ENCODE data around the gene CCR7. TPM values are rescaled to one million over a fixed set of nuclear protein-coding genes. Genes with fewer than 3 reads are reported as not detected.

The CCR7 gene
- total RNA-seq, 1 experiment from 2014 or later, result 0.57 TPM

DNA sequence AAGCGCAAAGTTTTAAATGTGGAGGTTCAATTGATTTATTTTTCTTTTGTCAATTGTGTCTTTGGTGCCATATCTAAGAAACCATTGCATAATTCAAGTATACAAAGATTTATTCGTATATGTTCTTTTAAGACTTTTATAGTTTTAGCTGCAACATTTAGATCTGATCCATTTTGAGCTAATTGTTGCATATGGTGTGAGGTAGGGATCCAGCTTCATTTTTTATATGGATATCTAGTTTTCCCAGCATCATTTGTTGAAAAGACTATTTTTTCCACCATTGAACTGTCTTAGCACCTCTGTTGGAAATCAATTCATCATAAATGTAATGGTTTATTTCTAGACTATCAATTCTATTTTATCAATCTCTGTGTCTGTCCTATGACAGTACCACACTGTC lies 2.1 kb upstream of the CCR7 start:
- ATAC-seq (no peak), DNase-seq (ENCODE audit: low spot score) (no peak)
- H3K9me3 Mint-ChIP-seq, result peaks cover 21% of the 10 kb centered on the region
- no peak overlapping the region for H3K4me3 Mint-ChIP-seq
- H3K36me3 Mint-ChIP-seq, result peaks cover 9% of the 10 kb centered on the region
- TF ChIP-seq, protein P1, sequence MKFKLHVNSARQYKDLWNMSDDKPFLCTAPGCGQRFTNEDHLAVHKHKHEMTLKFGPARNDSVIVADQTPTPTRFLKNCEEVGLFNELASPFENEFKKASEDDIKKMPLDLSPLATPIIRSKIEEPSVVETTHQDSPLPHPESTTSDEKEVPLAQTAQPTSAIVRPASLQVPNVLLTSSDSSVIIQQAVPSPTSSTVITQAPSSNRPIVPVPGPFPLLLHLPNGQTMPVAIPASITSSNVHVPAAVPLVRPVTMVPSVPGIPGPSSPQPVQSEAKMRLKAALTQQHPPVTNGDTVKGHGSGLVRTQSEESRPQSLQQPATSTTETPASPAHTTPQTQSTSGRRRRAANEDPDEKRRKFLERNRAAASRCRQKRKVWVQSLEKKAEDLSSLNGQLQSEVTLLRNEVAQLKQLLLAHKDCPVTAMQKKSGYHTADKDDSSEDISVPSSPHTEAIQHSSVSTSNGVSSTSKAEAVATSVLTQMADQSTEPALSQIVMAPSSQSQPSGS (CRISPR knock-in tag; IDR thresholded peaks at IDR 0.05; ENCODE audit: borderline replicate concordance, low read depth), result no peak
- TF ChIP-seq, protein P2, sequence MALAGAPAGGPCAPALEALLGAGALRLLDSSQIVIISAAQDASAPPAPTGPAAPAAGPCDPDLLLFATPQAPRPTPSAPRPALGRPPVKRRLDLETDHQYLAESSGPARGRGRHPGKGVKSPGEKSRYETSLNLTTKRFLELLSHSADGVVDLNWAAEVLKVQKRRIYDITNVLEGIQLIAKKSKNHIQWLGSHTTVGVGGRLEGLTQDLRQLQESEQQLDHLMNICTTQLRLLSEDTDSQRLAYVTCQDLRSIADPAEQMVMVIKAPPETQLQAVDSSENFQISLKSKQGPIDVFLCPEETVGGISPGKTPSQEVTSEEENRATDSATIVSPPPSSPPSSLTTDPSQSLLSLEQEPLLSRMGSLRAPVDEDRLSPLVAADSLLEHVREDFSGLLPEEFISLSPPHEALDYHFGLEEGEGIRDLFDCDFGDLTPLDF (CRISPR knock-in tag; IDR thresholded peaks at IDR 0.05), result no peak
- TF ChIP-seq, protein P3, sequence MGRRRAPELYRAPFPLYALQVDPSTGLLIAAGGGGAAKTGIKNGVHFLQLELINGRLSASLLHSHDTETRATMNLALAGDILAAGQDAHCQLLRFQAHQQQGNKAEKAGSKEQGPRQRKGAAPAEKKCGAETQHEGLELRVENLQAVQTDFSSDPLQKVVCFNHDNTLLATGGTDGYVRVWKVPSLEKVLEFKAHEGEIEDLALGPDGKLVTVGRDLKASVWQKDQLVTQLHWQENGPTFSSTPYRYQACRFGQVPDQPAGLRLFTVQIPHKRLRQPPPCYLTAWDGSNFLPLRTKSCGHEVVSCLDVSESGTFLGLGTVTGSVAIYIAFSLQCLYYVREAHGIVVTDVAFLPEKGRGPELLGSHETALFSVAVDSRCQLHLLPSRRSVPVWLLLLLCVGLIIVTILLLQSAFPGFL (CRISPR knock-in tag; IDR thresholded peaks at IDR 0.05; ENCODE audit: borderline replicate concordance), result no peak
- TF ChIP-seq, protein P4, sequence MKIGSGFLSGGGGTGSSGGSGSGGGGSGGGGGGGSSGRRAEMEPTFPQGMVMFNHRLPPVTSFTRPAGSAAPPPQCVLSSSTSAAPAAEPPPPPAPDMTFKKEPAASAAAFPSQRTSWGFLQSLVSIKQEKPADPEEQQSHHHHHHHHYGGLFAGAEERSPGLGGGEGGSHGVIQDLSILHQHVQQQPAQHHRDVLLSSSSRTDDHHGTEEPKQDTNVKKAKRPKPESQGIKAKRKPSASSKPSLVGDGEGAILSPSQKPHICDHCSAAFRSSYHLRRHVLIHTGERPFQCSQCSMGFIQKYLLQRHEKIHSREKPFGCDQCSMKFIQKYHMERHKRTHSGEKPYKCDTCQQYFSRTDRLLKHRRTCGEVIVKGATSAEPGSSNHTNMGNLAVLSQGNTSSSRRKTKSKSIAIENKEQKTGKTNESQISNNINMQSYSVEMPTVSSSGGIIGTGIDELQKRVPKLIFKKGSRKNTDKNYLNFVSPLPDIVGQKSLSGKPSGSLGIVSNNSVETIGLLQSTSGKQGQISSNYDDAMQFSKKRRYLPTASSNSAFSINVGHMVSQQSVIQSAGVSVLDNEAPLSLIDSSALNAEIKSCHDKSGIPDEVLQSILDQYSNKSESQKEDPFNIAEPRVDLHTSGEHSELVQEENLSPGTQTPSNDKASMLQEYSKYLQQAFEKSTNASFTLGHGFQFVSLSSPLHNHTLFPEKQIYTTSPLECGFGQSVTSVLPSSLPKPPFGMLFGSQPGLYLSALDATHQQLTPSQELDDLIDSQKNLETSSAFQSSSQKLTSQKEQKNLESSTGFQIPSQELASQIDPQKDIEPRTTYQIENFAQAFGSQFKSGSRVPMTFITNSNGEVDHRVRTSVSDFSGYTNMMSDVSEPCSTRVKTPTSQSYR (CRISPR knock-in tag; IDR thresholded peaks at IDR 0.05), result no peak
- TF ChIP-seq, protein P5, sequence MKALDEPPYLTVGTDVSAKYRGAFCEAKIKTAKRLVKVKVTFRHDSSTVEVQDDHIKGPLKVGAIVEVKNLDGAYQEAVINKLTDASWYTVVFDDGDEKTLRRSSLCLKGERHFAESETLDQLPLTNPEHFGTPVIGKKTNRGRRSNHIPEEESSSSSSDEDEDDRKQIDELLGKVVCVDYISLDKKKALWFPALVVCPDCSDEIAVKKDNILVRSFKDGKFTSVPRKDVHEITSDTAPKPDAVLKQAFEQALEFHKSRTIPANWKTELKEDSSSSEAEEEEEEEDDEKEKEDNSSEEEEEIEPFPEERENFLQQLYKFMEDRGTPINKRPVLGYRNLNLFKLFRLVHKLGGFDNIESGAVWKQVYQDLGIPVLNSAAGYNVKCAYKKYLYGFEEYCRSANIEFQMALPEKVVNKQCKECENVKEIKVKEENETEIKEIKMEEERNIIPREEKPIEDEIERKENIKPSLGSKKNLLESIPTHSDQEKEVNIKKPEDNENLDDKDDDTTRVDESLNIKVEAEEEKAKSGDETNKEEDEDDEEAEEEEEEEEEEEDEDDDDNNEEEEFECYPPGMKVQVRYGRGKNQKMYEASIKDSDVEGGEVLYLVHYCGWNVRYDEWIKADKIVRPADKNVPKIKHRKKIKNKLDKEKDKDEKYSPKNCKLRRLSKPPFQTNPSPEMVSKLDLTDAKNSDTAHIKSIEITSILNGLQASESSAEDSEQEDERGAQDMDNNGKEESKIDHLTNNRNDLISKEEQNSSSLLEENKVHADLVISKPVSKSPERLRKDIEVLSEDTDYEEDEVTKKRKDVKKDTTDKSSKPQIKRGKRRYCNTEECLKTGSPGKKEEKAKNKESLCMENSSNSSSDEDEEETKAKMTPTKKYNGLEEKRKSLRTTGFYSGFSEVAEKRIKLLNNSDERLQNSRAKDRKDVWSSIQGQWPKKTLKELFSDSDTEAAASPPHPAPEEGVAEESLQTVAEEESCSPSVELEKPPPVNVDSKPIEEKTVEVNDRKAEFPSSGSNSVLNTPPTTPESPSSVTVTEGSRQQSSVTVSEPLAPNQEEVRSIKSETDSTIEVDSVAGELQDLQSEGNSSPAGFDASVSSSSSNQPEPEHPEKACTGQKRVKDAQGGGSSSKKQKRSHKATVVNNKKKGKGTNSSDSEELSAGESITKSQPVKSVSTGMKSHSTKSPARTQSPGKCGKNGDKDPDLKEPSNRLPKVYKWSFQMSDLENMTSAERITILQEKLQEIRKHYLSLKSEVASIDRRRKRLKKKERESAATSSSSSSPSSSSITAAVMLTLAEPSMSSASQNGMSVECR (CRISPR knock-in tag; IDR thresholded peaks at IDR 0.05; ENCODE audit: borderline replicate concordance), result no peak
- TF ChIP-seq ZNF396 (CRISPR knock-in tag; IDR thresholded peaks at IDR 0.05; ENCODE audit: borderline replicate concordance) (no peak), NR1H2 (CRISPR knock-in tag; IDR thresholded peaks at IDR 0.05) (no peak), SOX15 (CRISPR knock-in tag; IDR thresholded peaks at IDR 0.05) (no peak), CREB1 (CRISPR knock-in tag; IDR thresholded peaks at IDR 0.05) (no peak), FOXJ3 (CRISPR knock-in tag; IDR thresholded peaks at IDR 0.05; ENCODE audit: borderline replicate concordance) (no peak), SMAD4 (CRISPR knock-in tag; IDR thresholded peaks at IDR 0.05) (no peak), ZNF416 (CRISPR knock-in tag; IDR thresholded peaks at IDR 0.05) (no peak)
- TF ChIP-seq, protein P6, sequence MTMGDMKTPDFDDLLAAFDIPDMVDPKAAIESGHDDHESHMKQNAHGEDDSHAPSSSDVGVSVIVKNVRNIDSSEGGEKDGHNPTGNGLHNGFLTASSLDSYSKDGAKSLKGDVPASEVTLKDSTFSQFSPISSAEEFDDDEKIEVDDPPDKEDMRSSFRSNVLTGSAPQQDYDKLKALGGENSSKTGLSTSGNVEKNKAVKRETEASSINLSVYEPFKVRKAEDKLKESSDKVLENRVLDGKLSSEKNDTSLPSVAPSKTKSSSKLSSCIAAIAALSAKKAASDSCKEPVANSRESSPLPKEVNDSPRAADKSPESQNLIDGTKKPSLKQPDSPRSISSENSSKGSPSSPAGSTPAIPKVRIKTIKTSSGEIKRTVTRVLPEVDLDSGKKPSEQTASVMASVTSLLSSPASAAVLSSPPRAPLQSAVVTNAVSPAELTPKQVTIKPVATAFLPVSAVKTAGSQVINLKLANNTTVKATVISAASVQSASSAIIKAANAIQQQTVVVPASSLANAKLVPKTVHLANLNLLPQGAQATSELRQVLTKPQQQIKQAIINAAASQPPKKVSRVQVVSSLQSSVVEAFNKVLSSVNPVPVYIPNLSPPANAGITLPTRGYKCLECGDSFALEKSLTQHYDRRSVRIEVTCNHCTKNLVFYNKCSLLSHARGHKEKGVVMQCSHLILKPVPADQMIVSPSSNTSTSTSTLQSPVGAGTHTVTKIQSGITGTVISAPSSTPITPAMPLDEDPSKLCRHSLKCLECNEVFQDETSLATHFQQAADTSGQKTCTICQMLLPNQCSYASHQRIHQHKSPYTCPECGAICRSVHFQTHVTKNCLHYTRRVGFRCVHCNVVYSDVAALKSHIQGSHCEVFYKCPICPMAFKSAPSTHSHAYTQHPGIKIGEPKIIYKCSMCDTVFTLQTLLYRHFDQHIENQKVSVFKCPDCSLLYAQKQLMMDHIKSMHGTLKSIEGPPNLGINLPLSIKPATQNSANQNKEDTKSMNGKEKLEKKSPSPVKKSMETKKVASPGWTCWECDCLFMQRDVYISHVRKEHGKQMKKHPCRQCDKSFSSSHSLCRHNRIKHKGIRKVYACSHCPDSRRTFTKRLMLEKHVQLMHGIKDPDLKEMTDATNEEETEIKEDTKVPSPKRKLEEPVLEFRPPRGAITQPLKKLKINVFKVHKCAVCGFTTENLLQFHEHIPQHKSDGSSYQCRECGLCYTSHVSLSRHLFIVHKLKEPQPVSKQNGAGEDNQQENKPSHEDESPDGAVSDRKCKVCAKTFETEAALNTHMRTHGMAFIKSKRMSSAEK (CRISPR knock-in tag; IDR thresholded peaks at IDR 0.05; ENCODE audit: borderline replicate concordance), result no peak
- TF ChIP-seq, protein P7, sequence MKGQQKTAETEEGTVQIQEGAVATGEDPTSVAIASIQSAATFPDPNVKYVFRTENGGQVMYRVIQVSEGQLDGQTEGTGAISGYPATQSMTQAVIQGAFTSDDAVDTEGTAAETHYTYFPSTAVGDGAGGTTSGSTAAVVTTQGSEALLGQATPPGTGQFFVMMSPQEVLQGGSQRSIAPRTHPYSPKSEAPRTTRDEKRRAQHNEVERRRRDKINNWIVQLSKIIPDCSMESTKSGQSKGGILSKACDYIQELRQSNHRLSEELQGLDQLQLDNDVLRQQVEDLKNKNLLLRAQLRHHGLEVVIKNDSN (CRISPR knock-in tag; IDR thresholded peaks at IDR 0.05), result no peak
- TF ChIP-seq, protein P8, sequence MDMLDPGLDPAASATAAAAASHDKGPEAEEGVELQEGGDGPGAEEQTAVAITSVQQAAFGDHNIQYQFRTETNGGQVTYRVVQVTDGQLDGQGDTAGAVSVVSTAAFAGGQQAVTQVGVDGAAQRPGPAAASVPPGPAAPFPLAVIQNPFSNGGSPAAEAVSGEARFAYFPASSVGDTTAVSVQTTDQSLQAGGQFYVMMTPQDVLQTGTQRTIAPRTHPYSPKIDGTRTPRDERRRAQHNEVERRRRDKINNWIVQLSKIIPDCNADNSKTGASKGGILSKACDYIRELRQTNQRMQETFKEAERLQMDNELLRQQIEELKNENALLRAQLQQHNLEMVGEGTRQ (CRISPR knock-in tag; IDR thresholded peaks at IDR 0.05), result no peak
- TF ChIP-seq, protein P9, sequence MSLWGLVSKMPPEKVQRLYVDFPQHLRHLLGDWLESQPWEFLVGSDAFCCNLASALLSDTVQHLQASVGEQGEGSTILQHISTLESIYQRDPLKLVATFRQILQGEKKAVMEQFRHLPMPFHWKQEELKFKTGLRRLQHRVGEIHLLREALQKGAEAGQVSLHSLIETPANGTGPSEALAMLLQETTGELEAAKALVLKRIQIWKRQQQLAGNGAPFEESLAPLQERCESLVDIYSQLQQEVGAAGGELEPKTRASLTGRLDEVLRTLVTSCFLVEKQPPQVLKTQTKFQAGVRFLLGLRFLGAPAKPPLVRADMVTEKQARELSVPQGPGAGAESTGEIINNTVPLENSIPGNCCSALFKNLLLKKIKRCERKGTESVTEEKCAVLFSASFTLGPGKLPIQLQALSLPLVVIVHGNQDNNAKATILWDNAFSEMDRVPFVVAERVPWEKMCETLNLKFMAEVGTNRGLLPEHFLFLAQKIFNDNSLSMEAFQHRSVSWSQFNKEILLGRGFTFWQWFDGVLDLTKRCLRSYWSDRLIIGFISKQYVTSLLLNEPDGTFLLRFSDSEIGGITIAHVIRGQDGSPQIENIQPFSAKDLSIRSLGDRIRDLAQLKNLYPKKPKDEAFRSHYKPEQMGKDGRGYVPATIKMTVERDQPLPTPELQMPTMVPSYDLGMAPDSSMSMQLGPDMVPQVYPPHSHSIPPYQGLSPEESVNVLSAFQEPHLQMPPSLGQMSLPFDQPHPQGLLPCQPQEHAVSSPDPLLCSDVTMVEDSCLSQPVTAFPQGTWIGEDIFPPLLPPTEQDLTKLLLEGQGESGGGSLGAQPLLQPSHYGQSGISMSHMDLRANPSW (CRISPR knock-in tag; conservative IDR thresholded peaks at IDR 0.05; ENCODE audit: low read depth), result no peak
- ChIA-PET CTCF (interaction anchor here (0.7 kb wide), 1 partner anchor 167 kb away, joined by 3 read pairs; no protein-coding TSS in a partner anchor), POLR2A (interaction anchor here (0.6 kb wide), 1 partner anchor 280 kb away, joined by 3 read pairs; the partner anchor contains the start of gene CDC6)
- H3K27ac Mint-ChIP-seq, result no peak overlapping the region
- H3K27me3 Mint-ChIP-seq (ENCODE audit: low read depth), result peaks cover 33% of the 10 kb centered on the region
- H3K4me1 Mint-ChIP-seq, result peaks cover 28% of the 10 kb centered on the region
